Measurements from ENCODE around the gene TSPY4.
"Not testable (repeated sequence)": the region's sequence is repeated elsewhere in the genome, so short reads cannot be mapped to it uniquely, and the experiment has no call there.

TSPY4 gene

DNA sequence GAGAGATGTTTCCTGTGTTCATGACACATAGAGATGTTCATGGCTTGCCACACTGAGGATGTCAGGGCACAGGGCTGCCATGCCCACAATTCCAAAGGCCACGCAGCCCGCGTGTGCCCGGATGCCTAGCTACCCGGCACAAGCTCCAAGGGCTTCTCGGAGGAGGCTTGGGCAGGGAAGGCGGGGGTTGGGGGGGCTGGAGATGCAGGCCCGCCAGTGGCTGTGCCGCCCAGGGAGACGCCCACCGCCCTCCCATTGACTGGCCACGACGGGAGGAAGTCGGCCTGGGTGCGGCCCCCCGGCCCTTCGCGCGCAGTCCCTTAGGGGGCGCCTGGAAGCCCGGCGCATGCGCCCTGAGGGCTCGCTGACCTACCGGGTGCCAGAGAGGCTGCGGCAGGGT is at the start of gene TSPY4:
Gene TSPY4, plus strand, starts transcription at position 301 of the 400 bp plus-strand sequence. Its CDS starts 46 bp downstream, at position 347.
- not testable (repeated sequence) for DNase-seq

- DNase-seq = no peak
Observed at GRCh38 chrY:9320996-9321395, 16.3 kb upstream of the TSPY4 start.

- not testable (repeated sequence) for DNase-seq
Observed at GRCh38 chrY:9357497-9357896, 20.2 kb downstream of the TSPY4 start, which contains the start of gene TSPY8. TSS of gene TSPY8 (plus strand) at chrY:9357797. CDS start at chrY:9357843, 46 bp downstream.

Data from C1 segment of cervical spinal cord (tissue), 14 donors.